ENCODE results near the gene PNPO.

DNA sequence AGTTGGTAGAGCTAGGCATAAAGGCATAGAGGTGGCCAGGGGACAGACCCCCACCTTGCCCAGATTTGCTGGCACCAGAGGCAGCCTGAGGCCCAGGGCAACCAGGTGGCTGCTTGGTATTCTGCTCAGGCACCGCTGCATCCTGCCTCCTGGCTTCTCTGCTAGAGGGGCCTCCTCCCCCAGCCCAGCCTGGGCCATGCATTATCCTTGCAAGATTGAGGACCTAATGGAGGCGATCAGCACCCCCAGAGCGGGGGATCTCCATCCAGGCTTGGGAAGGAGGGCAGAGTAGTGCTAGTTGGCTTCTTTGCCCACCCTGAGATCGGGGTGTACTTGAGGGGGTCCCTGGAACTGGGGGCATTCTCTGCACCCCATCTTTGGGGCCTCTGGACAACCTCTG lies 53.4 kb downstream of the PNPO start:
- TF ChIP-seq, protein P1, sequence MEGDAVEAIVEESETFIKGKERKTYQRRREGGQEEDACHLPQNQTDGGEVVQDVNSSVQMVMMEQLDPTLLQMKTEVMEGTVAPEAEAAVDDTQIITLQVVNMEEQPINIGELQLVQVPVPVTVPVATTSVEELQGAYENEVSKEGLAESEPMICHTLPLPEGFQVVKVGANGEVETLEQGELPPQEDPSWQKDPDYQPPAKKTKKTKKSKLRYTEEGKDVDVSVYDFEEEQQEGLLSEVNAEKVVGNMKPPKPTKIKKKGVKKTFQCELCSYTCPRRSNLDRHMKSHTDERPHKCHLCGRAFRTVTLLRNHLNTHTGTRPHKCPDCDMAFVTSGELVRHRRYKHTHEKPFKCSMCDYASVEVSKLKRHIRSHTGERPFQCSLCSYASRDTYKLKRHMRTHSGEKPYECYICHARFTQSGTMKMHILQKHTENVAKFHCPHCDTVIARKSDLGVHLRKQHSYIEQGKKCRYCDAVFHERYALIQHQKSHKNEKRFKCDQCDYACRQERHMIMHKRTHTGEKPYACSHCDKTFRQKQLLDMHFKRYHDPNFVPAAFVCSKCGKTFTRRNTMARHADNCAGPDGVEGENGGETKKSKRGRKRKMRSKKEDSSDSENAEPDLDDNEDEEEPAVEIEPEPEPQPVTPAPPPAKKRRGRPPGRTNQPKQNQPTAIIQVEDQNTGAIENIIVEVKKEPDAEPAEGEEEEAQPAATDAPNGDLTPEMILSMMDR (IDR thresholded peaks at IDR 0.05) = no peak
- TF ChIP-seq POLR2A (IDR thresholded peaks at IDR 0.05) (no peak), POLR2AphosphoS5 (IDR thresholded peaks at IDR 0.05) (no peak)
